ENCODE measurements around the gene SPATA31A3.
"Not testable (repeated sequence)": the region's sequence is repeated elsewhere in the genome, so short reads cannot be mapped to it uniquely, and the experiment has no call there.

Gene SPATA31A3

DNA sequence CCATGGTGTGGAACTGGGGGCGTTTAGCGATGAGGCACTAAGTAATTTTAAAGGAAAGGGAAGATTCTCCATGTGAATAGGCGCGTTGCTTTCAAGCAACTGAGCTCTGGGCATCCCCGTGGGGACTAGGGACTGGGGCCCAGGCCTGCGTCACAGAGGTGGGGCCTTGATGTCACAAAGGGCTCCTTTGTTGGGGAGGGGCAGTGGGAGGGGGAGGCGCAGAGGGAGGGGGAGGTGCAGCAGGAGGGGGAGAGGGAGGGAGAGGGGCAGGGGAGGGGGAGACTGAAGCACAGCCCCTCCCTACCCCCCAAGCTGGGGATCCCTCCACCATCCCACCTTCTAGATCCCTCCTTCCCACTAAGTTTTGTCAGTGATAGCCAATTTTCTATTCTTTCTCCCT is at the start of gene SPATA31A3:
Gene SPATA31A3, minus strand, starts transcription at position 101 of the 400 bp plus-strand sequence. Its CDS starts 29 bp downstream, at position 72.
- not testable (repeated sequence) for DNase-seq (ENCODE audit: low read depth in 2 of 2)

GRCh38 chr9:66952576-66952975 is 39.8 kb downstream of the SPATA31A3 start:
- DNase-seq (ENCODE audit: low read depth in 2 of 2) = not testable (repeated sequence)

DNA sequence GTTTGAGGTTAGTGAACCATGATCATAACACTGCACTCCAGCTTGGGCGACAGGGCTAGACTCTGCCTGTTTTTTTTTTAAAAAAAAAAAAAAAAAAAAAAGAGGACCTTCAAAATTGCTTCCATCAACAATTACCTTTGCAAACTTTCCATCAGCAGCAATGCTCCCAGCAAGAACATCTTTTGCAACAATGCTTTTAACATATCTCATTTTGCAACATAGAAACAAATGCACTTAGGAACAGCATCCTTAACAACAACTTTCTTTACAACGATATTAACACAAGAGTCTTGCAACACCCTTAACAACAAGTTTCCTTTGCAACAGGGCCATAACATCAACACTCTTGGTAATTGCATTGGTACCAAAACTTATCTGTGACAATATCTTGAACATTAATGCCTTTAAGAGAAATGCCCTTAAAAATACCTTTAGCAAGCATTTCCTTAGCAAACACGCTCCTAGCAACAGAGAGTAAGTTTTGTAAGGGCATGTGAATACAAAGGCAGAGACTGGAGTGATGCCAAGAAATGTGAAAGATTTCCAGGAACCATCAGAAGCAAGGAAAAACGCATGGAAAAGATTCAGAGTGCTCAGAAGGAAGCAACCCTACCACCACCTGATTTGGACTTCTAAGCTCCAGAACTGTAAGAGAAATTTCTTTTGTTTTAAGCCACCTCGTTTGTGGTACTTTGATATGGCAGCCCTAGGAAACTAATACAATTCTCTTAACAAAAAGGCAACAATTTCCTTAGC is 49.8 kb downstream of the SPATA31A3 start:
- not testable (repeated sequence) for DNase-seq (ENCODE audit: low read depth in 2 of 2)

GRCh38 chr9:66939878-66940830 is 52.2 kb downstream of the SPATA31A3 start:
- DNase-seq (ENCODE audit: low read depth in 2 of 2) = not testable (repeated sequence)

GRCh38 chr9:66938322-66938721 is 54.0 kb downstream of the SPATA31A3 start:
- not testable (repeated sequence) for DNase-seq (ENCODE audit: low read depth in 2 of 2)

DNA sequence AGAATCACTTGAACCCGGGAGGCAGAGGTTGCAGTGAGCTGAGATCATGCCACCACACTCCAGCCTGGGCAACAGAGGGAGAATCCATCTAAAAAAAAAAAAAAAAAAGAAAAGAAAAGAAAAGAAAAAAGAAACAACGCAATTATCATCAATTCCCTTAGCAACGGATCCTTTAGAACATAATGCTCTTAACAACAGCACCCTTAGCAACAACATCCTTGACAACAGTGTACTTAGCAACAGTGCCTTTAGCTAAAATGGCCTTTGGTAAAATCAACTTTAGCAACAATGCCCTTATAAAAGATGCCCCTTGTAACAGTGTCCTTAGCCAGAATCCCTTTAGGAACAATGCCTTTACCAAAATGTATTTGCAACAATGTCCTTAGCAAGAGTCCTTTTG is 54.7 kb downstream of the SPATA31A3 start:
- DNase-seq (ENCODE audit: low read depth in 2 of 2) = not testable (repeated sequence)

Measured in stimulated activated CD8-positive, alpha-beta memory T cell treated with anti-CD3 and anti-CD28 coated beads, Interleukin-7, amount 100 ng/mL, for 1 hour (primary cell).